ENCODE results near the gene RMND5A.

The RMND5A gene

DNA sequence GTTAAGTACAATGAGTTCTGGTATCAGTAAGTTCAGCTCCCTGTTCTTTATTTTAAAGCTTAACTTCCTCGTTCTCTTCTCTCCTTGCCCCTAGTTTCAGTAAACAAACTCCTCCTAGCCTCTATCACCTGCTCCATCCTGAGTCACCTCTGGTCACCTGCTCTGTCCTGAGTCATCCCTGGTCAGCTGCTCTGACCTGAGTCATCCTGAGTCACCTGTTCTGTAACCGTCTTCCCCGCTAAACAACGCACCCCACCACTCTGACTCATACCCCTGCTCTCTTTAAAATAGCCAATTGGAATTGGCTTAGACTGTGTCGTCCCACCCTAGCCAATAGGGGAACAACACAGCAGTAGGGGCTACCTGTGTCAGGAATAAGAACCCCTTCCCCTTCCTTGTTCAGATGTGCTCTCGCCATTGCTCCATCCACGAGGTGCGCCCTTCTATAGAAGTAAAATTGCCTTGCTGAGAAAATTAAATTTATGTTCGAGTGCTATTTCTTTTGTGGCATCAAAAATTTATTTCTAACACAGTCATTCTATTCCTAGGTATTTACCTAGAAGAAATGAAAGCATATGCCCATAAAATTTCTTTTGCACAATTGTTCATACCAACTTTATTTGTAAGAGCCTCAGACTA, 24.9 kb upstream of the RMND5A start:
- POLR2A ChIA-PET (ENCODE audit: low non-redundant PET) = no interaction called here
- peak; percentile 44 for DNase-seq (ENCODE audit: low spot score)
- TF ChIP-seq, protein P1, sequence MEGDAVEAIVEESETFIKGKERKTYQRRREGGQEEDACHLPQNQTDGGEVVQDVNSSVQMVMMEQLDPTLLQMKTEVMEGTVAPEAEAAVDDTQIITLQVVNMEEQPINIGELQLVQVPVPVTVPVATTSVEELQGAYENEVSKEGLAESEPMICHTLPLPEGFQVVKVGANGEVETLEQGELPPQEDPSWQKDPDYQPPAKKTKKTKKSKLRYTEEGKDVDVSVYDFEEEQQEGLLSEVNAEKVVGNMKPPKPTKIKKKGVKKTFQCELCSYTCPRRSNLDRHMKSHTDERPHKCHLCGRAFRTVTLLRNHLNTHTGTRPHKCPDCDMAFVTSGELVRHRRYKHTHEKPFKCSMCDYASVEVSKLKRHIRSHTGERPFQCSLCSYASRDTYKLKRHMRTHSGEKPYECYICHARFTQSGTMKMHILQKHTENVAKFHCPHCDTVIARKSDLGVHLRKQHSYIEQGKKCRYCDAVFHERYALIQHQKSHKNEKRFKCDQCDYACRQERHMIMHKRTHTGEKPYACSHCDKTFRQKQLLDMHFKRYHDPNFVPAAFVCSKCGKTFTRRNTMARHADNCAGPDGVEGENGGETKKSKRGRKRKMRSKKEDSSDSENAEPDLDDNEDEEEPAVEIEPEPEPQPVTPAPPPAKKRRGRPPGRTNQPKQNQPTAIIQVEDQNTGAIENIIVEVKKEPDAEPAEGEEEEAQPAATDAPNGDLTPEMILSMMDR (conservative IDR thresholded peaks at IDR 0.05; ENCODE audit: low read depth) = no peak
- no peak overlapping the region for H3K27ac ChIP-seq
- CTCF ChIA-PET = interaction anchor here (0.6 kb wide), 1 partner anchor 243 kb away, joined by 4 read pairs; no protein-coding TSS in a partner anchor

DNA sequence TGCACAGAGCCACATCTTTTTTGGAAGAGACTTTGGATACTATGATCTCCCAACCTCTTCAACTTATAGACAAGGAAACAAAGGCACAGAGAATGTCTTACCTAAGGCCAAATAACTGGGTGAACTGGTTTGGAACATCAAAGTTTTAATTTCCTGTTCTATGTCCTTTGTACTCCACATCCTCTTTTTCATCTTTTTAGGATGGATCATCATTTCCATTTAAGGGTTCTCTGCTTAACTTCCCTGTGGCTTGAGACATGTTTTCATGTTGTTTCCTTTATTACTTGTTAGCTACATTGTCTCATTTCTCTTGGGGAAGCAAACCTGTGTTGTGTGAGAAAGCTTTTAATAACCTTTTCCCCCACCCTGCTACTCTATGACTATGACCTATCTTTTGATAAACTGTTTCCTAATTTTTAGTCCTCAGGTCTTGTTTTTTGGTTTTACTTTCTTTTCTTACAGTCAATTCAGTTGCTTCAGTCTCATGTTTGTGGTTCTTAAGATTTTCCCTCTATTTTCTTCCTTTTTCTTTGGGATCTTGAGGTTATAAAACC, 22.5 kb upstream of the RMND5A start:
- CTCF ChIA-PET = no interaction called here
- no peak for DNase-seq (ENCODE audit: low spot score)
- POLR2A ChIA-PET (ENCODE audit: low non-redundant PET) = no interaction called here

DNA sequence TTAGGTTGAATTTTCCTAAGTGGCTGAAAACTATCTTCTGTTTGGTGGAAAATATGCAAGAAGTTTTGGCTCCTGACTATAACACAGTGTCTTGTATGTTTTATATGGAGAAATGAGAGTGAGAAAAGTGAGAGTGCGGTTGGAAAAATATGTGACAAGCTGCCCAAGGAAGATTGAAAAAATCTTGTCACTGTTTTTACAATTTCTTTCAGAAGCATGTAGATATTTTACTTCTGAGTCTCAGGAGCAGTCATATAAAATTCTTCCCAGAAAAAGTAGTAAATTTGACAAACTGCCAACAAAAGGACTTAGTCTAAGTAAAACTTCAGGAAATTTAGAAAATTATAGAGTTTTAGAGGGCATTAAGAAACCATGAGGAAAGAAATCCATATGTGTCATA, 19.4 kb upstream of the RMND5A start:
- H3K27ac ChIP-seq = no peak overlapping the region
- POLR2A ChIA-PET (ENCODE audit: low non-redundant PET) = no interaction called here

More for the DNA sequence above, 22.5 kb upstream of the RMND5A start:
- H3K27ac ChIP-seq = no peak overlapping the region
- TF ChIP-seq, protein P1 (conservative IDR thresholded peaks at IDR 0.05; ENCODE audit: low read depth) = no peak

DNA sequence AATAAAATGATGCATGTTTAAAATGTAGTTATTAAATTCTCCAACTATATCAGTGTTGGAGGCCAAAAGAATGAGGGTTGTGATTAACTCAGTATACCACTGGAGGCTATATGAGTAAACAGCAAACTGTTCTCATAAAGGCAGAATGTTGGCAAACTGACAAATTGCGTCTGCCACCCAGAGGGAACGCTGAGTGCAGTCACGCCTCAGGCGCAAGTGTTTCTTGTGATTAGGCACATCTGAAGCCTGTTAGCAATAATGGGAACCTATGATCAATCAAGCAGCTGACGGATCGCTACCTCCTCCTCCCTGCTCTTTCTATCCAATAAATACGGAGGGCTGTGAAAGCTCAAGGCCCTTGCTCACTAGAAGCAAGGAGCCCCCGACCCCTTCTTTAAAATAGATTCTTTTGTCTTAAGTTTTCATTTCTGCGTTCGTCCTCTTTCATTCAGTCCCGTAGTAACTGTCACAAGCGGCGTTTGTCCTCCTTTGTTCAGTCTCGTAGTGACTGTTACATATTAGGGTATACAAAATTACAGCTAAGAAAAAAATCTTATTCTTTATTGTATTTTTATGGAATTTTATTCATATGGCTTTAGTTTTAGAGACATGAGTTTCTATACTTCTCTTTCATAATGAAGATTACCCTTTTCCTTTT, 16.3 kb upstream of the RMND5A start:
- POLR2A ChIA-PET (ENCODE audit: low non-redundant PET) = no interaction called here
- H3K27ac ChIP-seq = peak overlapping the region; percentile 79
- CTCF ChIA-PET = interaction anchor here (0.7 kb wide), 1 partner anchor 42 kb away, joined by 4 read pairs; no protein-coding TSS in a partner anchor
- DNase-seq (ENCODE audit: low spot score) = peak; percentile 43
- TF ChIP-seq, protein P1 (conservative IDR thresholded peaks at IDR 0.05; ENCODE audit: low read depth) = 0 out of 2 replicates have a peak, but pooled peaks have one; percentile 16

More for the DNA sequence above, 19.4 kb upstream of the RMND5A start:
- CTCF ChIA-PET = interaction anchor here (0.5 kb wide), 1 partner anchor 43 kb away, joined by 3 read pairs; no protein-coding TSS in a partner anchor
- no peak for DNase-seq (ENCODE audit: low spot score)
- TF ChIP-seq, protein P1 (conservative IDR thresholded peaks at IDR 0.05; ENCODE audit: low read depth) = no peak

DNA sequence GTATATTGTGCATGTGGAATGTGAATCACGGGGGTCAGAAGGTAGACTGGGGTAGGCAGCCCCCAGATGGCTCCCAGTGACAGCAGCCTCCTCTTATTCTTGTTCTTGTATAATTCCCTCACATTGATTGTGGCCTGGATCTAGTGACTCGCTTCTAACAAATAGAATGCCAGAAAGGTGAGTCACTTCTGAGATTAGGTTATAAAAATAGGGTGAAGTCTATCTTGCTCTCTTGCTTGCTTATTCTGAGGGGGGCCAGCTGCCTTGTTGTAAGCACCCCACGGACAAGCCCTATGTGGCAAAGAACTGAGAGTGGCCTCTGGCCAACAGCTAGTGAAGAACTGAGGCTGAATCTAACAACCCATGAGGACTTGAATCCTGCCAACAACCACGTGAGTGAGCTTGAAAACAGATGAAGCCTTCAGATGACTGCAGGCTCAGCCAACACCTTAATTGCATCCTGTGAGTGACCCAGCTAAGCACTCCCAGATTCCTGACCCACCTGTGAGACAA, 15.6 kb upstream of the RMND5A start:
- ChIA-PET POLR2A (ENCODE audit: low non-redundant PET) (no interaction called here), CTCF (no interaction called here)
- DNase-seq (ENCODE audit: low spot score) = peak; percentile 77
- peak overlapping the region; percentile 79 for H3K27ac ChIP-seq
- TF ChIP-seq, protein P1 (conservative IDR thresholded peaks at IDR 0.05; ENCODE audit: low read depth) = no peak

DNA sequence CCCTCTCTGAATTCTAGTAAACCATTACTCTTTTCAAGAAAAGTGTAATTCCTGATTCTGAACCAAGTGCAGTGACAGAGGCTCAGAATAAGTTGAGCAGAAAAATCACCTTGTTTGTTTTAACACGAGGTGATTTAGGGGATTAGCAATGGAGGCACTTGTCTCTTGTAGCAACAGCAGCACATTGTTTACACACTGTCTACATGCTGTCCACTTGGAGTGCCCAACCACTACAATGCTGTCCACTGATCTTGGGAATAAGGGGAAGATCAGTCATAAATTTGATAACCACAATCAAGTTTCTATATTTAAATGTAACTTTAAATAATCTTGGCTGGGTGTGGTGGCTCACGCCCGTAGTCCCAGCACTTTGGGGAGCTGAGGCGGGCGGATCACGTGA, 13.9 kb upstream of the RMND5A start:
- TF ChIP-seq, protein P1 (conservative IDR thresholded peaks at IDR 0.05; ENCODE audit: low read depth) = no peak
- no peak overlapping the region for H3K27ac ChIP-seq
- no peak for DNase-seq (ENCODE audit: low spot score)
- ChIA-PET POLR2A (ENCODE audit: low non-redundant PET) (no interaction called here), CTCF (no interaction called here)

All from RWPE1 (cell line).